ENCODE measurements around the gene TRAPPC10.

TRAPPC10 gene

DNA sequence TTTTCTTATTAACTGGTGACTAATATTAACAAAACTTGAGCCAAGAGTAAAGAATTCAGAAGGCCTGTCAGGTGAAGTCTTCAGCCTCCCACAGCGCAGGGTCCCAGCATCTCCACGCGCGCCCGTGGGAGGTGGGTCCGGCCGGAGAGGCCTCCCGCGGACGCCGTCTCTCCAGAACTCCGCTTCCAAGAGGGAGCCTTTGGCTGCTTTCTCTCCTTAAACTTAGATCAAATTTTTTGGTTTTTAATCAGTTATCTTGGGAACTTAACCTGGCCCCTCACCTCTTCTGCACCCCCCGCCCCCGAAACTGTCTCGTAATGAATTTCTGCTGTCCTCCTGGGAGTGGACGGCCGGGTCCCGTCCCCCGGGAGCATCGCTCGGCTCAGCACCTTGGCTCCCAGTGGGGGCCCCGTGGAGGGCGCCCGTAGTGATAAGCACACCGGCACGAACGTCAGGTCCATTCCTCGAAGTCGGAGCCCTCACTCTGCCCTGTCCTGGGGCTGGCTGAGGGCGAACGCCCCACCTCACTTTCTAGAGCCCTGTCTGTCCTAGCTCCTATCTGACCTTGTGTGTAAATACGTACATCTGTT is 29.5 kb upstream of the TRAPPC10 start:
- DNase-seq: no peak

DNA sequence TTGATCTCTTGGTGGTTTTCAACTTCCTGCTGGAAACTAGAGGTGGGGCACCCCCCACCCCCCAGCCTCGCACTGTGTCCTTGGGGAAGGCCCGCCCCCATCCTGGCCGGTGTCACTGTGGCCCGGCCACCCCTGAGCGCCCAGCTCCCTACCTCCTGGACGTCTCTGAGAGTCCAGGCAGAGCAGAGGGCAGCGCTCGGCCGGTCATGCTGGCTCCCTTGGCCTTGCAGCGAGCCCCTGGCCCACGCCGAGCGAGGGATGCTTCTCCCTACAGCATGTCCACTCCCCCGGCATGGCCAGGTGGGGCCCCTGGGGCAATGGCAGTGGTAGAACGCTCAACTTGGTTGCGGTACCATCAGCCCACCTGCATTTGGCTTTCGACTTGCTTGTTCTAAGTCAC is 28.7 kb upstream of the TRAPPC10 start:
- no peak for DNase-seq

DNA sequence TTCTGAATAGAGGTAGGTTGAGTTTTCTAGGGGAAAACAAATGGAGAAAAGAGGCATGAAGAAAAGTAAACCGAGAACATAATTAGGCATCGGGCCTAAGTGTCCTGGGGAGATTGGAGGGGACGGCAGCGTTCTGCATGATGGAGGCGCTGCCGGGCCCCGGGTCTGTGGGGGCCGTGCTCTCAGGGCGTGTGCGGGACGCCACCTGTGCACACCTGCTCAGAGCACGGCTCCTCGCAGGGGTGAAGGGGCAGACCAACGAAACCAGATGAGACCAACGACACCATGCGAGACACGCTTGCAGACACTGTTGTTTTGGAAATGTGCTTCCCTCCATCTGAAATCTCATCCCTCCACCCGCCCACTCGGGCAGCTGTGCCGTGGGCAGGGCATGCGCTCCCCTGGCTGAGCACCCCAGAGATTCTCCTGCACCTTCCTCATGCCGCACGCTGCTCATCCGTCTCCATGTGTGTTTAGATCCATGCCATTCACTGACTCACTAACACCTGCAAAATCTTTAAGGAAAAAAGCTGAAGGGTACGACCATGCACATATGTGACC is 28.2 kb upstream of the TRAPPC10 start:
- no peak for DNase-seq

DNA sequence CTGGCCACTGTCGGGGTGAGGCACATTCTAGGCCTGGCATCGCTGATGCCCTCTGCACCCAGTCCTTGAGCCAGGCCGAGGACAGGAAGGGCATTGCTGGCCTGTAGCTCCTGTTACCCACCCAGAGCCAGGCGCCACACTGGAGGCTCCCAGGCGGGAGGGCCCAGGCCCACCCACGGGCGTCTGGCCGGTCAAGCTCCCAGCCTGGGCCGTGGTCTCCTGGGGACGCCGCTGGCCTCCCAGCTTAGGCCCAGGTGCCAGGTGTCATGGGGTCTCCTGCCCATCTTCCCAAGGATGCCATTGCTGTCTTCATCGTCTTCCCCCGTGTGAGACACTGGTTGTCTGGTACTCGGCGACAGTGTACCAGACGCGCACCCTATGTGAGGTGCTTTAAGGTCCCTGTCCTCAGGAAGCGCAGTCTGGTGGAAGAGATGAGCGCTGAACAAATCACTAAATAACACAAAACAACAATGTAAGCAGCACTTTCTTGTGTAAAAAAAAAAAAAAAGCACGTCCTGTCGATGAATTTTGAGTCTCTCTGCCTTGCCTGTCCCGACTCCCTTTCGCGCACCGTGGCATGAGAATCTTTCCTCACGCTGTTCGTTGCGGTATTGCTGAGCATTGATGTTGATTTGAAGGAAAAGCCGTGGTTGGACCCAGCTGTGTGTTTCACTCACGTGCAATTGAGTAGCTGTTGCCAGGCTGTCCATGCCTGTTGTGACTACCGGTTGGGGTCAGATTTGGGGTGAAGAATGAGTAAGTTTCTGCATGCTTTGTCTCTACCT is 27.0 kb upstream of the TRAPPC10 start:
- DNase-seq: no peak

DNA sequence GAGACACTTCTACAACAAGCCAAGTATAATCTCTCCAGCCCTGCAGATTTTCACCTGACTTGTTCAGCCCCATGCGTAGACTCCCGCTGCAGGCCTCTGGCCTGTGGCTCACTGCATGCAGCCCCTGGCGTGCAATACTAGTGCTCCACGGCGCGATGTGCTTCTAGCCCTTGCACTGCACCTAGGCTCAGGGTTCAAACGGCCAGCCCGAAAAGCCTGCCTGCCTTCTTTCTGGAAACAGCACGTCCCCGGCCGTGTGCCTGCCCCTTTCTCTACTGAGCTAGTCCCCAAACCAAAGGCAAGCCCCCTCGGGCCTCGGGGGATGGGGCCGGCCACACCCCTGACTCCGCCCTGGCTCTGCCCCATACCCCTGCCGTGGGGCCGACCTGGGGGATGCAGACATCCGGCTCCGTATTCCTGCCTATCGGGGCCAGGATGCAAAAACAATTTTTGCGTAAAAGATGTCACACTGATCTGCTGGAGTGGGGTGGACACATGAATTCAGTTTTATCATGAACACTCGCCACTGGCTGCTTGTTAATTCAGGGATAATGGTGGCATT is 26.3 kb upstream of the TRAPPC10 start:
- DNase-seq: no peak

DNA sequence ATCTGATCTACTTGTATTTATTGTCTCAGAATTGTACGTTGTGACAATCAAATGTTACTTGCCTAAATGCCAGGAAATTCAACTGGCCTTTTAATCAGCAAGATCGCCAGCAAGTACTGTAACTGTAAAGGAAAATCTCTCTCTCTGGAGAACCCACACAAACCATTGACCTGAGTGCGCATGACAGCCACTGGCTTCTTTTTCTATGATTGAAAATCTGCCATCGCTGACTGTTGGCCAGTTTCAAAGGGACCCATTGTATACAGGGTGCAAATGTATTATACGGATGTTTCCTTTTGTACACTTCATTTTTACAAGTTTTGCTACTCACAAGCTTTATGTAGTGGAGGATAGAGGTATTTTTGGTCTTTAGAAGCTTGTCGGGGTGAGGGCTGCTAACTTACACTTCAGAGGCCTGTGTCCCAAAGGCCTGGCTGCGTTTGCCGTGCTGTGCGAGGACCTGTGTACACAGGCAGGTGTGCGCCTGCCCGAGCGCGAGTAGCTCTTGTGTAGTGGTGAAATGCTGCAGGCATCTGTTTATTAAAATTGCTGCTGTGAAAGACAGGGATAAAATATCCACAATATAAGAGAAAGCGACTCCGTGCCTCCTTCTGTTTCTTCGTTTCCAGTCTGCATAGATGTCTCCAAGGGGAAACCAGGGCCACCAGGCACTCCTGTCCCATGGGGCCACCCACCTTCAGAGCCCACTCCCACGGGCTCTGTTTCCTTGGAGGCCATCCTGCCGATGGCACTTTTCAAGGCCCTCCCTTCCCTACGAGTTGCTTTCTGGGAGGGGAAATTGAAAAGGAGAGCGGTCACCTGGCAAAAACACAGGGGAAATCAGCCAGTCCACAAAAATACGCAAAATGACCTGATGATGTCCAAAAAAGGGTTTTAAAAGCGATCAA is 25.3 kb upstream of the TRAPPC10 start:
- DNase-seq: no peak

DNA sequence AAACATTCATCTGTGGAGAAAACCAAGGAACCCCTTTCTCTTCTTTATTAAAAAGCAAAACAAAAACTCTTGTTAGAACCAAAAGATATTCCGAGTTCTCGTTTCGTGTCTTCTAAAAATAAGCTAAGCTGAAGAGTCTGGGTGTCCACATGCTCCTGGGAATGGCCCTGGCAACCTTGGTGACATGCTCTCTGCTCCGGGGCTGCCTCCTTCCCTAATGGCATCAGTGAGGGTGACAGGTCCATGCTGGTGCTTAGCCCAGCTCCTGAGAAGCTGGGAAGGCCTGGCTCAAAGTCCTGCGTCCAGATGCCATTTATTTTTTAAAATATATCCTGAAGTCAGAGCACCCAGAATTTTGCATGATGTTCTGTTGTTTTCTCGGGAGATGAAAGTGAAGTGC is 24.6 kb upstream of the TRAPPC10 start:
- no peak for DNase-seq

DNA sequence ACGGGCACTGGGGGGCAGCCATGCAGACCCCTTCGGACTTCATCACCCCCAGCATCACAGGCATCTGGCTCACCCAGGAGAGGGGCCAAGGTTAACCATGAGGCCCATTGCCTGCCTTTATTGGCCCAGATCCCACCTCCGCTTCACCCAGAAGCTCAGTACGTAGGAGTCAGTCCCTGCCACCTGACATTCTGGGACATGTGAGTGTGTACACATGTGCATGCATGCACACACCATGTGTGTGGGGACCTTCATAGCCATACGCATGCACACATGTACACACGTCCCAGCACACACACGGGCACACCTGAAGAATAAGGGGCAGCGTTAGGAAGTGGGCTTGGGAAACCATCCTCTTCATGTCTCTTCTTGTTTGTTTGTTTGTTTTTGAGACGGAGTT is 24.1 kb upstream of the TRAPPC10 start:
- no peak for DNase-seq

DNA sequence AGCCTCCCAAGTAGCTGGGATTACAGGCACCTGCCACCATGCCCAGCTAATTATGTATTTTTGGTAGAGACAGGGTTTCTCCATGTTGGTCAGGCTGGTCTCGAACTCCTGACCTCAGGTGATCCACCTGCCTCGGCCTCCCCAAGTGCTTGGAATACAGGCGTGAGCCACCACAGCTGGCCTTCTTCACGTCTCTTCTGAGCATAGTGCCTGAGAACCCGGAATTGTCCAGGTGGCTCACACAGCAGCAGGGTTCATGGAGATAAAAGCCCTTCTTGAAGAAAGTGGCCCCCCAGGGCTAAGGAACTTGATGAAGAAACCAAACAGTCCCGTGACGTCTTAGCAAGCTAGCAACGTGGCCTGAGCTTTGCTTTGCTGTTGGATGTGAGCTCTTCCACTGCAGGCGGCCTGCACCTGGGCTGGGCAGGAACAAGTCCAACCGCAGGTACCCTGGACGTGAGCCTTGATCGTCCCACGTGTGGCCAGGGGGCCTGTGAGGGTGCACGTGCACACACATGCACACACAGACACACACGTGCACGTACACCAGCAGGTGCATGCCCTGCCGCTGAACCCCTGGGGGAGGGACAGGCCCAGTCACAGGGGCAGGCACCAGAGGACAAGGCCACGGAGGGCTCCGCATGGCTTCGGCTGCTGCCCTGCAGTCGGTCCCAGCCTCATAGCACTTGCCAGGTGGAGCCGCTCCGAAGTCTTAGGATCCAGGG is 23.4 kb upstream of the TRAPPC10 start:
- DNase-seq: no peak

DNA sequence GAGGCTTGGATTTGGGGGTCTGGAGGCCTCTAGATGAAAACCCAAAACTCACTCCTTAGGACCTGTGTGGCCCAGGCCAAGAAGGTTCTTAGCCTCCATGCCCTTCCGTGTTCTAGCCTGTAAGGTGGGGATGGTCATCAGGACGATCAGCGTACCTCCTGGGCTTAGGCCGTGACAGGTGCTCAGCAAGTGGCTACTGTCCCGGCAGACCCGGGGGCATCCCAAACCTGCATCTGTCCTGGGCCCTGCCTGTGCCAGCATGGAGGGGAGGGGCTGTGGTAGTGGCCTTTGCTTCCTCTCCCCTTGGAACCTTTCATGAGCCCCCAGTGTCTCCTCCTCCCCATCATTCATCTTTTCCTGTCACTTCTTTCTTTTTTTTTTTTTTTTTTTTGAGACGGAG is 22.7 kb upstream of the TRAPPC10 start:
- no peak for DNase-seq

DNA sequence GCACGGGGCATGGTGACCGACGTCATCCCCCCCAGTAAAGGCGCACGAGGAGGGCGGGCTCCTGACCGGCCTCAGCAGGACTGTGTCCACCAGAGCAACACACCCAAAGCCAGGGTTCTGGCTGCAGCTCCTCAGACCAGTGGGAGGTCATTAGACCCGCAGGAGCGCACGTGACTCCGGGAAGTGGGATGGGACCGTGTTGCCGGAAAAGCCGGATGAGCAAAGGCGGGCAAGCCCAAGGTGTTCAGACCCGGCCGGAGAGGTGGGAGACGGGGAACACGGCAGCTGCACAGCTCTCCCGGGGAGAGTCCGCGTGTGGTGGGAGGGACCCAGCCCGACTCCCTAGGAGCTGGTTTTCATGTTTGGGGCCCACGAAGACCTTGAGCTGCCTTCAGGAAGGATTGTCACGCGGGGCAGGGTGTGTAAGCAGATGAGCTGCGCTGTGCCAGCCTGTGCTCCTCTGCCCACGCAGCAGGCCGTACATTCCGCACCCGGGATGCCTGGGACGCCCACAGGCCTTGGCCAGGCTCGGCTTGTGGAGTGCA is 20.6 kb upstream of the TRAPPC10 start:
- DNase-seq: no peak

DNA sequence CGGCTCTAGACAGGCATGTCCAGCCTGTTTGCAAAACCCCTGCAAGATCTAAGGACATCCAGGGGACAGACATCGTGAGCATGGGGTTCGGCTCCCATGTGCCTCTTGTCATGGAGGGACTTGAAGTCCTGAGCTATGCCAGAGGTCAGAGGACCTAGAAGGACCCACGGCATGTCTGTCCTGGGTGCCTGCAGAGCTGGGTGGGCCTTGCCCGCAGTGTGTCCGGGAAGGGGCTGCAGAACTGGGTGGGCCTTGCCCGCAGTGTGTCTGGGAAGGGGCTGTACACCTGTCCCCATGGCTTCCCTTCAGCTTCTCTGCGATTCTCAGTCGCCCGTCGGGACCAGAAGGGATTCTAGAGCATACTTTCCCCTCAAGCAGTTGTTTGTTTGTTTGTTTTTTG is 20.0 kb upstream of the TRAPPC10 start:
- no peak for DNase-seq

DNA sequence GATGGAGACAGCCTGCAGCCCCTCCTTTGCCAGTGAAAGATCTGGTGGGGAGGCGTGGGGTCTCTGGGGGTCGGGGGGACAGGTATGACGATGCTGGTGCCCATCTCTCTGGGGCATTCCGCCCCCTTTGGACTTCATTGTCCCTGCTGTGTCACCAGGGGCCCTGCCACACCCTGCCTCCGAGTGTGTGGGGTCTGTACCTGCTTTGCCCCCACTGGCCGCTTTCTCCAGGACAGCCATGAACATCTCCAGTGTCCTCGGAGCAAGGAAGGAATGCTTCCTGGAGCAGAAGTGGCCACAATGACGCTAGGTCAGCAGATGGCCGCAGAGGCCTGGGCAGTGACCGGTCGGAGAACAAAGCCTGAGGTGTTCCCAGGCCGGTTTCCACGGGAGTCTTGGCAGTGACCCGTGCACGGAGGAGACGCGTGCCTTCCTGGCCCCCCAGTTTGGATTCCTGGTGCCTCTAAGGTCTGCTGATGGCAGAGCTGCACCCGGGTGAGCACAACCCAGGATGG is 18.6 kb upstream of the TRAPPC10 start:
- no peak for DNase-seq

DNA sequence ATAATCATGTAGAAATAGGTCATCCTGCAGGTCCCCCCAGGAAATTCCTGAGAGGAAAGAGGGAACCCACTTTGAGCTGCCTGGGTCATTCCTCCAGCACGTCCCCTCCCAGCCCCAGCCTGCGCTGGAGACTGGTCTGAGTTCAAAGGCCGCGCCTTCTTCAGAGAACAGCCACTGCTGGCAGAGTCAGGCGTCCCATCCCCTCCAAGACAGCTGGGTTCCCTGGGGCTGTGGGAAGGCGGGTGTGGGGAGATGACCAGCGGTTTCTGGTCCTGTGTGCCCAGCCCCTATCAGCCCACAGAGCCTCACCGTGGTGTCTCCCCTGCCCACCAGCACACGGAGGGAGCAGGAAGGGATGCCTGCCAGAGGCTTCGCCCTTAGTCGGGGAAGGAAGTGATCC is 18.0 kb upstream of the TRAPPC10 start:
- no peak for DNase-seq

DNA sequence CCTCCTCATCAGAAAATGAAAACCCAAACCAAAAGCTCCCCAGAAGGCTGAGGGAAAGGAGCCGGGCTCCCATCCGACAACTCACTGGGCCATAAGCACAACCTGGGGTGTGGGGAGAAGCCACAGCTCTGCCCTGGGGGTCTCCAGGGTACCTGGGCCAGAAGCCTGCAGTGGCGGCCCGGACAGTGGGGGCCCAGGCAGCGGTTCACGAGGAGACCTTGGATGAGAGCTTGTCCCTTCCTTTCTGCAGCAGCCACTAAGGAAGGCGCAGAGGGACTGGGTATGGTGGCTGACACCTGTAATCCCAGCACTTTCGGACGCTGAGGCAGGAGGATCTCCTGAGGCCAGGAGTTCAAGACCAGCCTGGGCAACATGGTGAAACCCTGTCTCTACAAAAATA is 17.5 kb upstream of the TRAPPC10 start:
- no peak for DNase-seq

DNA sequence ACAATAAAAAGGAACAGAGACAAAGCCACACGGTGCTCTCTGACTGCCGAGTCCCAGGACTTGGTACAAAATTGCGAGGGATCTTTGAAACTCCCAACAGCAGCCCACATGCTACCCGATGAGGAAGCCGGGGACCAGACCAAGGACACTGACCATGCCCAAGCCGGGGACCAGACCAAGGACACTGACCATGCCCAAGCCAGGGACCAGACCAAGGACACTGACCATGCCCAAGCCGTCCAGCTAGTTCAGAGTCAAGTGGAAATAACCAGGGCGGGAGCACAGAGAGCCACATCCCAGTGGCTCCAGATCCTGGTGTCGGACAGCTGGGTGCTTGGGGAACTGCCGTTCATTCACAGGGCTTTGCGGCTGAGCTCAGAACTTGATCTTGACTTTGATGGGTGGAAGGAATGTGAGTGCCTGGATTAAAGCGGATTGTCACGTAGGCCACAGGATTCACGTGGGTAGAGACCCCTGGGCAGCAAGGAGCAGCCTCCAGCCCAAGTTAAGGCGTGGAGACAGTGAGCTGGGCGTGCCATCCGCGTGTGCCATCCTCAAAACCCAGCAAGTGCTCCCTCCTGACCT is 16.5 kb upstream of the TRAPPC10 start:
- no peak for DNase-seq

DNA sequence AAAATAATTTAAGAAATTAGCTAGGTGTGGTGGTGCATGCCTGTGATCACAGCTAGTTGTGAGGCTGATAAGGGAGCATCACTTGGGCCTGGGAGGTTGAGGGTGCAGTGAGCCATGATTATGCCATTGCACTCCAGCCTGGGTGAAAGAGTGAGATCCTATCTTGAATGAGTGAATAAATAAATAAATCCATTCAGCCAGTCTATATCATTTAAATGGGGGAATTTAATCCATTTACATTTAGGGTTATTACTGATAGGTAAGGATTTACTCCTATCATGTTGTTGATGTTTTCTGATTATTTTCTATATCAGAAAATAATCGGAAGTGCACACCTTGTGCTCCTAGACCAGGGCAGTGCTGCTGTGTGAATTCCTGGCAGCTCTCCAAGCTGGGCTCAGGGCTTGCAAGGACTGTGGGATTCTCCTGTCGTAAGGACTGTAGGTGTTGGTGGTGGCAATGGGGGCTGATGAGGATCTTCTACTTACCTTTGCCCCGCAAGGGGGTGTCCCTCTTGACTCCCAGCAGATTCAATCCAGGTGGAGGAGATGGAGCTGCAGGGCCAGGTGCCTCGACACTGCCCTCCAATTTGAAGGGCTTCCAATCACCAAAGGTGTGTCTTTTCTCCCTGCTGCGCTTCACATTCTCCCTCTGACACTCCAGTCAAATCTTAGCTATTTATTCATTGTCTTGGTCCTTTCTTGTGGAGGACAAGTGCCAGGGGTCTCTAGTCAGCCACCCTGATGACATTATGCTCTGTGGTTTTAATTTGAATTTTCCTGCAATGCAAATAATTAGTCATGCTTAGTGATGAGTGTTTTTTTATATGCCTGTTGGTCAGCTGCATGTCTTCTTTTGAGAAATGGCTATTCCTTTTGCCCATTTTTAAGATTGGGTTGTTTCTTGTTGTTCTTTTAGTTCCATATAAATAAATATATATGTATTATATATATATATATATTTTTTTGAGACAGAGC is 14.1 kb upstream of the TRAPPC10 start:
- DNase-seq: no peak

DNA sequence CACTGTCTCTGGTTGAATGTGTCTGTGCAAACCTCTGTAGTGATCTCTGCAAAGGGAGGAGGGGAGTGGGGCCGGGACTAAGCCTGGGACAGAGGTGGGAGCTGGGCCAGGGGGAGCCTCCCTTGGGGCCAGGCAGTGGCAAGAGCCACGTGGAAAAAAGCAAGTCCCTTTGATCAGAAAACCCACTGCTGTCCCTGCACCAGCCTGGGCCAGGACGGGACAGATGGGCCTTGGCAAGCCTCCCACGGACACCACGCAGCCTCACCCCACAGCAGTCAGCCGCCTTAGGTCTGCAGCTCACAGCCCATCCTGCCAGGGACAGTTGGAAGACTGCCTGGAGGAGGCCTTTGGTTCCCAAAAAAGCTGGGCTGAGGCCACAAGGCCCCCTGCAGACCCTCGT is 11.7 kb upstream of the TRAPPC10 start:
- no peak for DNase-seq

DNA sequence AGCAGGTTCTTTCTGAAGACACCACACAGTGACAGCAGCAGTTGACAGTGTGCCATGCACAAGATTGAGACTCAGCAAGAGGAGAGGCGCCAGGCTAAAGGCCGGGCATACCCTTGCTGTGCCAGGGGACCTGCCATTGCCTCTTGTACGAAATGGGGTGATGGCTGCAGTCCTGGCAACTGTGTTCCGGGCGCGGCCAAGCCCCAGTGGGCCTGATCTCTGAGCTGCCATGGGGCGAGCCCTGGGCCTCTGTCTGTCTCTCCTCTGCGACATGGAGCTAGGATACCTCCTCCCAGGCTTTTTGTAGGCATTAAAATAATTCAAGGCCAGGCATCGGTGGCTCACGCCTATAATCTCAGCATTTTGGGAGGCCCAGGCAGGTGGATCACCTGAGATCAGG is 9.6 kb upstream of the TRAPPC10 start:
- no peak for DNase-seq

DNA sequence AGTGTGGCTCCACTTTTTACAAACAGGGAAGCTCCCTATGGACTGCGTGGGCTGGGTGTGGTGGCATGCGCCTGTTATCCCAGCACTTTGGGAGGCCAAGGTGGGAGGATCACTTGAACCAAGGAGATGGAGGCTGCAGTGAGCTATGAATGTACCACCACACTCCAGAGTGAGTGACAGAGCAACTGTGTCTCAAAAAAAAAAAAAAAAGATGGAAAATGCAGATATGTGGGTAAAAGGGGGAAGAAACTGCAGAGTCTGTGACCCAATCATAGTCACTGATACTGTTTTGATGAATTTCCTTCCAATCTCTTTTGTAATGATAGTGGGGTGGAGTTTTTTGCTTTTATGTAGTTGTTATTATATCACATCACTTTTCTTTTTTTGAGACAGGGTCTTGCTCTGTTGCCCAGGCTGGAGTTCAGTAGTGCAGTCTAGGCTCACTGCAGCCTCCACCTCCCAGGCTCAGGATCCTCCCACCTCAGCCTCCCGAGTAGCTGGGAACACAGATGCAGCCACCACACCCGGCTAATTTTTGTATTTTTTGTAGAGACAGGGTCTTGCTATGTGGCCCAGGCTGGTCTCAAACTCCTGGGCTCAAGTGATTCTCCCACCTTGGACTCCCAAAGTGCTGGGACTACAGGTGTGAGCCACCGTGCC is 8.7 kb upstream of the TRAPPC10 start:
- DNase-seq: no peak

All from activated CD8-positive, alpha-beta memory T cell treated with anti-CD3 and anti-CD28 coated beads, Interleukin-2, amount 50 U/mL, for 4 hours (primary cell).